GM23338 (cell line): ENCODE data around the gene PRKG2. TPM values are rescaled to one million over a fixed set of nuclear protein-coding genes. Genes with fewer than 3 reads are reported as not detected.

Source experiments
- ATAC-seq: fragments of 200-7000 bp; cut with Tn5 transposase; 3 replicates; pipeline ENCODE4 v1.9.1; 2020
- DNase-seq: peaks from one replicate; pipeline ENCODE4 v3.0.0-alpha.2; 2015; ENCODE audit warnings: low spot score
- H2AFZ ChIP-seq: fragments of 200-600 bp; sonication (generic); 2 replicates; pipeline ENCODE4 v1.8.0; 2016; ENCODE audit warnings: antibody characterized with exemption, mild to moderate bottlenecking, moderate library complexity
- H3F3A ChIP-seq: fragments of 200-600 bp; sonication (generic); replicated peaks from 2 replicates; pipeline ENCODE4 v1.8.0; 2017; ENCODE audit warnings: antibody characterized with exemption, mixed run types, low read depth
- H3K27ac ChIP-seq: fragments of 200-600 bp; sonication (generic); 2 replicates; pipeline ENCODE4 v1.6.1; 2016; ENCODE audit warnings: low read depth
- H3K27me3 ChIP-seq: fragments of 200-600 bp; sonication (generic); 2 replicates; pipeline ENCODE4 v1.8.0; 2016; ENCODE audit warnings: mild to moderate bottlenecking, mixed run types, moderate library complexity; ENCODE audit not compliant: insufficient read depth
- H3K36me3 ChIP-seq: fragments of 200-600 bp; sonication (generic); 2 replicates; pipeline ENCODE4 v1.8.0; 2016; ENCODE audit warnings: mild to moderate bottlenecking; ENCODE audit not compliant: insufficient read depth
- H3K4me1 ChIP-seq: fragments of 200-600 bp; sonication (generic); 2 replicates; pipeline ENCODE4 v1.8.0; 2016; ENCODE audit warnings: mild to moderate bottlenecking, moderate library complexity; ENCODE audit not compliant: insufficient read depth
- H3K4me2 ChIP-seq: fragments of 200-600 bp; sonication (generic); 2 replicates; pipeline ENCODE4 v1.7.1; 2017; ENCODE audit warnings: mixed run types
- H3K4me3 ChIP-seq: fragments of 200-600 bp; sonication (generic); 2 replicates; pipeline ENCODE4 v1.6.1; 2016; ENCODE audit warnings: mixed run types
- H3K79me2 ChIP-seq: fragments of 200-600 bp; sonication (generic); replicated peaks from 2 replicates; pipeline ENCODE4 v1.8.0; 2017; ENCODE audit warnings: mild to moderate bottlenecking; ENCODE audit not compliant: insufficient read depth
- H3K9me2 ChIP-seq: fragments of 200-600 bp; sonication (generic); 2 replicates; pipeline ENCODE4 v1.8.0; 2017; ENCODE audit not compliant: insufficient read depth
- H4K20me1 ChIP-seq: fragments of 200-600 bp; sonication (generic); replicated peaks from 2 replicates; pipeline ENCODE4 v1.8.0; 2017; ENCODE audit warnings: mild to moderate bottlenecking; ENCODE audit not compliant: insufficient read depth
- H3K27ac Mint-ChIP-seq: 2 replicates; pipeline ENCODE4 v1.8.0; 2020; ENCODE audit warnings: inconsistent platforms, mild to moderate bottlenecking, moderate library complexity, mixed read lengths
- H3K27me3 Mint-ChIP-seq: 3 replicates; pipeline ENCODE4 v1.8.0; 2022; ENCODE audit warnings: low read depth, mild to moderate bottlenecking, moderate library complexity, mixed read lengths, inconsistent platforms; ENCODE audit not compliant: insufficient read depth, poor library complexity
- H3K36me3 Mint-ChIP-seq: 3 replicates; pipeline ENCODE4 v1.8.0; 2021; ENCODE audit warnings: low read depth, mild to moderate bottlenecking, inconsistent platforms, moderate library complexity, mixed read lengths
- H3K4me1 Mint-ChIP-seq: 3 replicates; pipeline ENCODE4 v1.8.0; 2020; ENCODE audit warnings: mild to moderate bottlenecking, inconsistent platforms, mixed read lengths
- H3K4me3 Mint-ChIP-seq: 3 replicates; pipeline ENCODE4 v1.8.0; 2021; ENCODE audit warnings: moderate library complexity, mild to moderate bottlenecking, inconsistent platforms, mixed read lengths
- H3K9me3 Mint-ChIP-seq: 3 replicates; pipeline ENCODE4 v1.8.0; 2020; ENCODE audit warnings: moderate library complexity, mild to moderate bottlenecking, inconsistent platforms, mixed read lengths
- CREB1 ChIP-seq: fragments of 250-450 bp; sonication (Bioruptor Pico); IDR thresholded peaks from 2 replicates; pipeline ENCODE4 v1.5.0; 2020; ENCODE audit warnings: low read depth, mild to moderate bottlenecking, moderate library complexity
- CTCF ChIP-seq, 2 experiments: fragments of 200-600 bp in 1 of 2; sonication (generic) in 1 of 2; conservative IDR thresholded peaks; 2 replicates each; pipeline versions ENCODE4 v1.5.1 to v1.6.1; 2016 to 2017; ENCODE audit warnings: antibody characterized with exemption in 2 of 2, low read depth in 2 of 2, mild to moderate bottlenecking in 2 of 2, moderate library complexity in 1 of 2
- ETS1 ChIP-seq: IDR thresholded peaks from 2 replicates; pipeline ENCODE4 v1.6.1; 2016; ENCODE audit warnings: antibody characterized with exemption
- EZH2 ChIP-seq: fragments of 200-600 bp; sonication (generic); IDR thresholded peaks from one replicate; pipeline ENCODE4 v1.8.0; 2017; ENCODE audit warnings: antibody characterized with exemption, mild to moderate bottlenecking, low read depth; ENCODE audit not compliant: unreplicated experiment
- EZH2phosphoT487 ChIP-seq: fragments of 200-600 bp; sonication (generic); IDR thresholded peaks from one replicate; pipeline ENCODE4 v1.8.1; 2018; ENCODE audit warnings: antibody characterized with exemption; ENCODE audit not compliant: unreplicated experiment
- NANOG ChIP-seq: IDR thresholded peaks from 2 replicates; pipeline ENCODE4 v1.6.1; 2016; ENCODE audit warnings: antibody characterized with exemption, borderline replicate concordance
- POLR2AphosphoS5 ChIP-seq: IDR thresholded peaks from 2 replicates; pipeline ENCODE4 v1.6.1; 2016; ENCODE audit warnings: antibody characterized with exemption, low read depth
- REST ChIP-seq: IDR thresholded peaks from one replicate; pipeline ENCODE4 v1.6.1; 2018; ENCODE audit warnings: antibody characterized with exemption; ENCODE audit not compliant: unreplicated experiment
- STAT1 ChIP-seq: IDR thresholded peaks from one replicate; pipeline ENCODE4 v1.6.1; 2016; ENCODE audit warnings: antibody characterized with exemption; ENCODE audit not compliant: unreplicated experiment
- ZNF114 ChIP-seq: fragments of 250-450 bp; sonication (Bioruptor Pico); IDR thresholded peaks from 2 replicates; pipeline ENCODE4 v1.5.0; 2020; ENCODE audit warnings: mild to moderate bottlenecking, moderate library complexity
- ZNF331 ChIP-seq: fragments of 250-450 bp; sonication (Bioruptor Pico); IDR thresholded peaks from 2 replicates; pipeline ENCODE4 v1.5.0; 2020; ENCODE audit warnings: low read depth, mild to moderate bottlenecking, moderate library complexity
- polyA plus RNA-seq: library from polyadenylated mRNA; unstranded; fragments of >200 nt; fragmentation: Nextera tagmentation; extraction: Ambion mirVana; gene quantifications from 2 replicates; pipeline ENCODE4 v1.2.1, GENCODE V29; 2016
- total RNA-seq: library from RNA; depleted of rRNA; stranded (reverse); fragments of >200 nt; shearing (Covaris generic); gene quantifications from 2 replicates; pipeline ENCODE4 v1.2.3, GENCODE V29; 2014

PRKG2 gene
- total and polyA plus RNA-seq, 2 experiments from 2014 or later = 1.9 to 3.6 TPM

GRCh38 chr4:81142744-81143143, 72.3 kb downstream of the PRKG2 start (continued):
- TF ChIP-seq REST (no peak), CTCF (conservative IDR thresholded peaks at IDR 0.05; ENCODE audit: low read depth in 2 of 2) (no peak), CREB1 (CRISPR knock-in tag) (no peak), ZNF331 (no peak), POLR2AphosphoS5 (no peak), ZNF114 (no peak), NANOG (no peak), ETS1 (no peak)

GRCh38 chr4:81137894-81138293, 77.1 kb downstream of the PRKG2 start:
- no peaks in the 10 kb centered on the region for H3K27me3 ChIP-seq
- Mint-ChIP-seq H3K27me3 (peaks cover 3% of the 10 kb centered on the region), H3K36me3 (no peaks in the 10 kb centered on the region), H3K27ac (no peak overlapping the region; the same call in 1 of the 2 replicates), H3K9me3 (no peaks in the 10 kb centered on the region), H3K4me3 (no peak overlapping the region), H3K4me1 (peaks cover 16% of the 10 kb centered on the region)
- peak overlapping the region; percentile 17 for H3K4me2 ChIP-seq
- H3K79me2 ChIP-seq = no peaks in the 10 kb centered on the region
- no peak overlapping the region for H2AFZ ChIP-seq
- H3K4me1 ChIP-seq = peaks cover 14% of the 10 kb centered on the region
- H3F3A ChIP-seq = no peaks in the 10 kb centered on the region
- no peaks in the 10 kb centered on the region for H4K20me1 ChIP-seq
- H3K36me3 ChIP-seq = no peaks in the 10 kb centered on the region
- ATAC-seq = no peak
- H3K4me3 ChIP-seq = no peak overlapping the region
- no peak for DNase-seq
- H3K9me2 ChIP-seq = no peaks in the 10 kb centered on the region
- H3K27ac ChIP-seq = no peak overlapping the region
- TF ChIP-seq STAT1 = no peak
- no peak for TF ChIP-seq ZNF114
- TF ChIP-seq EZH2 = no peak
- no peak for TF ChIP-seq REST
- no peak for TF ChIP-seq POLR2AphosphoS5
- no peak for TF ChIP-seq ZNF331
- no peak for TF ChIP-seq ETS1
- TF ChIP-seq EZH2phosphoT487 = no peak
- no peak for TF ChIP-seq CTCF (conservative IDR thresholded peaks at IDR 0.05; ENCODE audit: low read depth in 2 of 2)
- no peak for TF ChIP-seq CREB1 (CRISPR knock-in tag)
